ENCODE measurements around the gene CUEDC1.

Gene CUEDC1

DNA sequence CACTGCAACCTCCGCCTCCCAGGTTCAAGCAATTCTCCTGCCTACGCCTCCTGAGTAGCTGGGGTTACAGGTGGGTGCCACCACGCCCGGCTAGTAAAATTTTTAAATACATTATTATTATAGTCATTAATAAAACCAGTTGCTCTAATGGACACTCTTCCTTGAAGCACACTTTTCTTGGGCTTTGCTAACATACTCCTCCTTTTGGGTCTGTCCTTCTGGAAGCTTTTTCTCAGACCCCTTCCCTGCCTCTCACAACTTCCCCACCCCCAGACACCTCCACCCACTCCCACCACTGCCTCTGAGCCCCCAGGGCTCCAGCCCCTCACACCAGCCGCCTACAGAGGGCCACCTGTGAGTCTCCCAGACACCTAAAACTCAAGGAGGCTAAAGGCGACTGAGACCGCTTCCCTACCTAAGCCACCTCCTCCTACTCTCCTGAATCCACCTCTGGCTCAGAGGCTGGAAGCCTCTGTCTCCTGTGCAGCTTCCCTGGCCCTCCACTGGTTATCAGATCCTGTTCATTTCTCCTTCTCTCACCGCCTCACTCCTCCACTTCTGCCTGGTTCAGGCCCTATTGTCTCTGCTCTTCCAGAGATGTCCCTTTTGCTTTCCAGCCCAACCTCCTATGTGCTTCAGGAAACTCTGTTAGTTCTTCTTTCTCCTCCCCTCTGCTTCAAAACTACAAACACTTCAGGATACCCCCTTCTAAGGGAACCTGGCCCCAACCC, 2.1 kb upstream of the CUEDC1 start:
- no peak for DNase-seq (ENCODE audit: low read depth)

DNA sequence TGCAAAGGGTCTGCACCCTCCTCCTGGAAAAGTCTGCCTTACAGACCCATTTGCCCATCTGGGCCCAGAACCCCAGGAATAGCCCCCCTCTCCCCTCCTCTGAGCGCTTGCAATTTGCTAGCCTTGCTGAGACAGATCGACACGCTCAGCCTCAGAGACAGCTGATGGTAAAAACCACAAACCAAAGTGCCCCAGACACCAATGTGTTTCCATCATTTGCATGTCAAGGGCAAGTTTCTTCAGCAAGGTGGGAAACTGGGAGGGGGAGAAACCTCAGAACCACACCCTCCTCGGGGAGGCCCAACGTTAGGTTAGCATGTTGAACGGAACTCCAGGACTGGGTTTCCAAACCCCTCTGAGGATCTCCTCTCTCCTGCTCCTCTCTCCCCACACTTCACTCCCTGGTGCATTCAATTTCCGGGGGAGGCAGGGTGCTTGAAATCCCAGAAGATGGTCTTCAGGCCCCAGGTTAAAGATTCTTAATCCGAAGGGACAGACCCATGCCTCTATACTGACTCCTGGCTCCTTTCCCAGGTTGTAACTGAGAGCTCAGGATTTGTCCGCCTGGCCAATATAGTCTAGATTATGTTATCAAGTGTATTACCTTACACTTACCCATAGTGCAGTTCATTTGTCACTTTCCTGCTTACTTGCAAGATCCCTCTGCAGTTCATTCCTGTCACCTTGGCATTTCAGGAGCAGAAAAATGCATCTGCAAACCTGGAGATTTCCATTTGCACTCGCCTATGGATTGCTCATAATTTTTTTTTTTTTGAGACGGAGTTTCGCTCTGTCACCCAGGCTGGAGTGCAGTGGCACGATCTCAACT, 1.3 kb upstream of the CUEDC1 start:
- no peak for DNase-seq (ENCODE audit: low read depth)

DNA sequence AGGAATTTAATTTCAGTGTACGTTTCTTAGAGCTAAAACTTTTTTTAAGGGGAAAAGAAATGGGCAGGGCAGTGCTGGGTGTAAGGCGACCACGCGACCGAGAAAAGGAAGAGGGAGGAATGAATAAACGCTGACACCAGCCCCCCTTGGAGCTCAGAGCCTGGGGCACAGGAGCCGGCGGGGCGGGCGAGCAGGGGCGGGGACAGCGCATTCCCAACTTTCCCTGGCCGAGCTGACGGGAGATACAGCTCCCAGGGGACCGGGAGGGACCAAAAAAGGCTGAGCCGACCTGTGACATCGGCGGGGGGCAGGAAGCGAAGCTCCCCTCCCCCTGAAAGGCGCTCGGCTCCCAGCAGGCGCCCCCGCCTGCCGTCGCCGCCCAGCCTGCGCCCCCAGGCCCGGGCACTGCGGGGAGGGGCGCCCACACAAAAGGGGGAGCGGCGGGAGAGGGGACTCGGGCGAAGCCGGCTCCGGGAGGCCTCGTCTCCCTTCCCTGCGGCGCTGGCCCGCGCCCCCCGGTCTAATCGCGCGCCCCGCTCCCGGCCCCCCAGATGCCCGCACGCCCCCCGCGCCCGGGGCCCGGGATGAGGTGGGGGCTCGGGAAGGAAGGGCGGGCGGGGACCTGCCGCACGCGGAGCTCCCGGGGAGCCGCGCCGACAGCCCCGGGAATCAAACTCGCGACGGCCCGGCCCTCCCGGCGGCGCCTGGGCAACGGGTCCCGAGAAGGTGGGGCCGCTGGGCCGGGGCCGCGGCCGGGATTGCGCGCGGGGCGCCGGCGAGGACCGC, 622 bp downstream of the CUEDC1 start:
- no peak for DNase-seq (ENCODE audit: low read depth)

DNA sequence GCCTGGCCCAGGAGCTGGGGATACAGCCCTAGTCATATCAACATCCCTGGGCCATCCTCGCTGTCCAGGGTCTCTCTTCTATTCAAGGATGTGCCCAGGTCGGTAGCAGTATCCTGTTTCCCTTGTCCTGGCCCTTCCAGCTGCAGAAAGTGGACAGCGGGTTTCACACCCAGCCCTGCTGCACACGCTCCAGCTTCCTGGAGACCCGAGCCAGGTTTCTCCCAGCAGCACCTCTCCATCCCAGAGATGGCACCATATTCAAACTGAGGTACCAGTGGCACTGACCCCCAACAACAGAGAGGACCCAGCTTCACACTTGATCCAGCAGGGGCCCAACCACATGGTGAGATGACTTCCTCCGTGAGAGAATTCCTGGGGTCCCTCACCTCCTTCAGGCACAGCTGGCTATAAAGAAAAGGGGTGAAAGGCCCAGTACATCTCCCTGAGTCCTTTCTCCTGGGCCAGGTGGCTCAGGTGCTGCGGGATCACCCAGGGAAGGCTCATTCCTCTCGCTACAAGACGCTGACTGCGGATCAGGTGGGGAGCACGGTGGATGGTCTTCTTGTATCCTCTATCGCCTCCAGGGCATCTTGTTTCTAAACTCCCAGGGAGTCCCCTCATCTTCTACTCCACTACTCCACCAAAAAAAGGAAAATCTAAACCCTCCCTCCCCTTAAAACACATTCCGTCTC, 1.4 kb downstream of the CUEDC1 start:
- DNase-seq (ENCODE audit: low read depth): no peak

DNA sequence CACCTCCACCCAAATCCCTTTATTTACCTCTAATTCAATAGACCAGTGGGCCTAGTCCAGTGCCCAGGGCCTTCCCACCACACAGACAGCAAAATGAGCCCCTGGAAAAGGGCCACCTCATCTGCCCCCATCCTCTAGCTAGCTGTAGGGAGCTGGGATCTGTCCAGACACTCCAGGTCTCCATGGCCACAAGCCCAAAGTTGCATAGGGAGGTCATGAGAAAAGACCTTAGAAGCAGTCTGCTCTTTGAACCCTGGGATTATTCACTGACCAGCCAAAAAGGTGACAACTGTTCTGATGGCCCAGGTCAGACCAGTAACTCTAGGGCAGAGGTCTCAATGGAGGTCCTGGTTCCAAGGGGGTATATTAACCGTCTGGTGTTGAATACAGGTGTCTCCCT, 2.0 kb downstream of the CUEDC1 start:
- DNase-seq (ENCODE audit: low read depth): no peak

DNA sequence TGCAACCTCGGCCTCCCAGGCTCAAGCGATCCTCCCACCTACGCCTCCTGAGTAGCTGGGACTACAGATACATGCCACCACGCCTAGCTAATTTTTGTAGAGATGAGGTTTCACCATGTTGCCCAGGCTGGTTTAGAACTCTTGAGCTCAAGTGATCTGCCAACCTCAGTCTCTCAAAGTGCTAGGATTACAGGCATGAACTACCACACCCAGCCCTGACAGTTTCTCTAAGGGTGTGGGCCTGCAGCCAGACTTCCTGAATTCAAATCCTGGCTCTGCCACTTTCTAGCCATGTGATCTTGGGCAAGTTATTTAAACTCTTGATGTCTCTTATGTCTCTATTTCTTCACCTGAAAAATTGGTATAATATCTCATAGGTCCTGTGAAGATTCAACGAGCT, 5.6 kb downstream of the CUEDC1 start:
- DNase-seq (ENCODE audit: low read depth): no peak

DNA sequence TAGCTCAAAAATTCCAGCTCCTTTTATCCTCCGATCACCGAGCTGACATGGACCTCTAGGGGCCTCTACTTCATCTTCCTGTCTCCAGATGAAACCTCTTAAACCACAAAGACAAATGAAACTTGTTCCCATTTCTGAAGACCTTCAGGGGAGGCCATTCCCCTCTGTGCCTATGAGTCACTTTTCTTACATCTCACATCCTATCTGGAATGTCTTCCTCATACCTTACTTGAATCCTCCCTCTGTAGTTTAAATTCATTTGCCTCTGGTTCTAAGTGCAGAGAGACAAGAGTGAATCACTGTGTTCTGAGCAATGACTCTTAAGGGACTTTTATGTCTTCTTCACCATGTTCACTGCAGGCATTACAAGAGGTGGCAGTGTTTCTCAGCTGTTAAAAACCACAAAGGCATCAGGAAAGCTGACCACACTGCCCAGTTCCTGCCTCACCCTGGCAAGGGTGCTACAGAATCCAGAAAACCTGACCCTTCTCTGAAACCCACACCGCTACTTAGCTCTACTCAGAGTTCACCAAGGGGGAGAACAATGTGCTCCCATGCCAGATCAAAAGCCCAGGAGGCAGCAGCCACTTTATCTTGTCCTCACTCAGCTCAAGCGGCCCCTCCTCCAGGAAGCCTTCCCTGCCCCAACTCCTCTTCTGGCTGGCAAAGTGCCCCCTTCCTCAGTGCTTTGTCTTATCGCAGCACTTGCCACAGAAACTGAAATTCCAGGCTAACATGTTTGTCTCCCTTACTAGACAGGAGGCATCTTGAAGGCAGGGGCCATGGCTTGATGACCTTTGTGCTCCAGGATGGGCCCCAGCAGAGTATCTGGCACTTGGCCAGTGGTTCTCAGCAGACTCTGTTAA, 6.4 kb downstream of the CUEDC1 start:
- no peak for DNase-seq (ENCODE audit: low read depth)

DNA sequence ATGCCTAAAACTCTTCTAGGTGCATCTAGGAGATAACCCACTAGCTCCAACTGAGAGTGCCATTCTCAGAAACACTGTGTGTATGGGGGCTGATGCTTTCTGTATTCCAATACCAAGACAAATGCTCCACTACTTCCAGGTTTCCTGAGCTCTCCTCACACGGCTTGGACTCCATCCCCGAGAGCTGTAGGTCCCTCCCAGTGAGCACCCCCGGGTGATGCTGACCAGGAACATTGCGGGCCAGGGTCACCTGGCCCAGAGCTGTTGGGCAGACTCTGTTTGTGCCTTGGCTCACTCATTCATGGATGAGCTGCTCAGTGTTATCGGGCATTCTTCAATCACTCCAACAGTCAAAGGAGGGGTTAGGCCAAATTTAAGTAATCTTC, 7.0 kb downstream of the CUEDC1 start:
- no peak for DNase-seq (ENCODE audit: low read depth)

DNA sequence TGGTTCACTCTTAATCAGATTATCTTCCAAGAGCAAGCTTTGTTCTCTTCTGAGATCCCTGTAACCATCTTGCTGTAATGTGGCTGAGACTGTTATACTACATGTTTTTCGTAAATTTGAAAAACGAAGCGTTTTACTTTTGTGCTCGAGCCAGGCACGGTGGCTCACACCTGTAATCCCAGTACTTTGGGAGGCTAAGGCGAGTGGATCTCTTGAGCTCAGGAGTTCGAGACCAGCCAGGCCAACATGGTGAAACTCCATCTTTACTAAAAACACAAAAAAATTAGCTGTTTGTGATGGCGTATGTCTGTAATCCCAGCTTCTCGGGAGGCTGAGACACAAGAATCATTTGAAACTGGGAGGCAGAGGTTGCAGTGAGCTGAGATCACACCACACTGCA, 7.8 kb downstream of the CUEDC1 start:
- DNase-seq (ENCODE audit: low read depth): no peak

DNA sequence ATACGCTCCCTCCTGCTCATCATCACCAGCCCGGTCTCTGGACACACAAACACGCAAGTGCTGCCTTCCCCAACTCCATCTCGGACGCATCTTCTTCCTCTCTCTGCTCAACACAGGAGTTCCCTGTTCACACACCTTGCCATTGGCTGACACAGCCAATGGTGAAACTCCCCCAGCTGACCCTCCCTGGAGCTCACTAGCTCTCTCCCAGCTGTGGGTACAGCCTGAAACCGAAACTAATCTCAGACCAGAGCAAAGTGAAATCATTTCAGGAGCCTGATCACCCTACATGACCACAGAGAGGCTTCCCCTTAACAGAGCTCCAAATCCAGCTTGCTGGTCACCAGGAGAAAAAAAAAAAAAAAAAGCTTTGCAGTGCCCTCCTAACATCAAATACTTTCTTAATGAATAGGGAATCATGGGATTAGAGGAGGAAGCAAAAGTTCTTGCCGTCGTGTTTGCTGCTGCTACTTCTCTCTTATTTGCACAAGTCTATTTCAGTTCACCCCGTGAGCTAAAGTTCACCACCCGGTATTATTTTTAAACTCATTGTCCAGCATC, 8.3 kb downstream of the CUEDC1 start:
- DNase-seq (ENCODE audit: low read depth): no peak

DNA sequence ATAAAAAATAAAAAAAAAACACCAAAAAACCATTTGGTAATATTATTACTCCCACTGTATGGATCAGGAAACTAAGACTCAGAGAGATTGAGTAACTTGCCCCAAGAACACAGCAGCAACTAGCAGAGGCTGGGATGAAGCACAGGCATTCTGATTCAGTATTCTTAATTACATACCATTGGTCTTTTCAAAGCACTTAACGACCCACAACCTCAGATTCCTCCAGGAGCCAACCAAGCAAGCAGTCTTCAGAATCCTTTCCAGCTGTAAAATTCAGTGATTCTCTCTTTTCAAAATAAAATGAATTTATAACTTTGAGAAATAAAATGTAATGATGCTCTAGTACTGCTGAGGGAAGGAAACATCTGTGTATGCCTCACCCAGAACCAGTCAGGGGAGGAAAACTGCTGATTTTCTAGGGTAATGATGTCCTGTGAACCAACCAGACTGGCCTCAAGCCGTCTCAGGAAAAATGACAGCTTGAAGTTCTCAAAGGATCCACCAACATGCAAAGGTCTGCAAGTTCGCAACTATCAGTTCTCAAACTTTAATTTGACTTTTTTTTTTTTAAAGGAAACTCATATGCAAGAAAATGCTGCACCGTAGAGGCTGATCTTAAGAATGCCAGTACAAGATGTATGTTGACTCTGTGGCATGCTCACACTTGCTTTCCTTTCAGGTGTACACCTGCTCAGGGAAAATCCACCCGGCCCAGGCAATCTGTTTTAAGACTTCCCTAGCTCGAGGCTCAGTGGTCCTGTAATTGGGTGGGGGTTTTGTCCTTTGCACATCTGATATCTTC, 9.0 kb downstream of the CUEDC1 start:
- no peak for DNase-seq (ENCODE audit: low read depth)

DNA sequence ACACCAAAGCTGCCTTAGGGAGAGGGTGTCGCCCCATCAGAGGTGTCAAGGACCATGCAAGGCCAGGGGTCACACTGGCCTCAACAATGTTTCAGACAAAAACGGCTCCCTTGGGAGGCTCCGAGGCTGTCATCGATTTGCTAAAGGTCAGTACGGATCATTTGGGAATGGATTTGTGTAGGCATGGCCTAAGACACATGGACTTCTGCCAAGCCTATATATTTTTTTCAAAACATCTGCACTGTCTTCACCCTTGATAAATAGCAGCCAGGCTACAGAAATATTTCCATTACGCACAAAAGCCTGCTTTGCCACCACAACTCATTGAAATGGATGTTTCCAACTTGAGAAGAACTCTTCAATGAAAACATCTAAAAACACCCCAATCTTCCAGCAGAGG, 10.3 kb downstream of the CUEDC1 start:
- no peak for DNase-seq (ENCODE audit: low read depth)

DNA sequence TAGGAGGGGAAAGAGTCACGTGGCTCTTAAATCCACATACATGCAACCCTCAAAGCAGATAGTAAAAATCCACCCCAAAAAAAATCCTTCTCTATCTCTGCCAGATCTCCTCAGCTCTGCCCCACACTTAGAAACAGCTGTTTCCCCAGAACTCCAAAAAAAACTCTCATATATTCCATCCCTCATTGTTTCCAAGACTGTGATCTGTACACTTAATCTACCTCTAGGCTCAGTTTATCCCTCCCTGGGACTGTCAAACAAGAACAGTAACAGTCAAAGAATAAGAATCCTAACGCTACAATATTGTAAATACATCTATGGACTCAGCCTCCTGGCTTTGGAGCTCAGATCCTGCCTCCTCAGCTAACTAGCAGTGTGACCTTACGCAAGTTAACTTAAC, 11.6 kb downstream of the CUEDC1 start:
- DNase-seq (ENCODE audit: low read depth): no peak

DNA sequence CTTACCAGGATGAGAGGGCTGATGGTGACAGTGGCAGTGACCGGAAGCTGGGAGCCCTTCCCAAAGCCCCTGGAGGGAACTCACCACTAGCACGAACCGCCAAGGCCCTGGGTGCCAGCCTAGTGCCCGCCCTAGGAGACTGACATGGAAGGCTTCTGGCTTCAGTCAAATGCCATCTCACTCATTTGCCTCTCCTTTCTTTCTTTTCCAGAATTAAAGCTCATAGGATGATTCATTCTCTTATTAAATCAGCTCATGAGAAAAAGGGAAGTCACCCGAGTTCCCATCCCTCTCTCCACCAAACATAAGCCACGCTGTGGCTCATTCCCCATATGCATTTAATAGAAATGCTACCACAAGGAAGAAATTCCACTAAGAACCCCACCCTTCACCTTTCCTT, 12.1 kb downstream of the CUEDC1 start:
- no peak for DNase-seq (ENCODE audit: low read depth)

DNA sequence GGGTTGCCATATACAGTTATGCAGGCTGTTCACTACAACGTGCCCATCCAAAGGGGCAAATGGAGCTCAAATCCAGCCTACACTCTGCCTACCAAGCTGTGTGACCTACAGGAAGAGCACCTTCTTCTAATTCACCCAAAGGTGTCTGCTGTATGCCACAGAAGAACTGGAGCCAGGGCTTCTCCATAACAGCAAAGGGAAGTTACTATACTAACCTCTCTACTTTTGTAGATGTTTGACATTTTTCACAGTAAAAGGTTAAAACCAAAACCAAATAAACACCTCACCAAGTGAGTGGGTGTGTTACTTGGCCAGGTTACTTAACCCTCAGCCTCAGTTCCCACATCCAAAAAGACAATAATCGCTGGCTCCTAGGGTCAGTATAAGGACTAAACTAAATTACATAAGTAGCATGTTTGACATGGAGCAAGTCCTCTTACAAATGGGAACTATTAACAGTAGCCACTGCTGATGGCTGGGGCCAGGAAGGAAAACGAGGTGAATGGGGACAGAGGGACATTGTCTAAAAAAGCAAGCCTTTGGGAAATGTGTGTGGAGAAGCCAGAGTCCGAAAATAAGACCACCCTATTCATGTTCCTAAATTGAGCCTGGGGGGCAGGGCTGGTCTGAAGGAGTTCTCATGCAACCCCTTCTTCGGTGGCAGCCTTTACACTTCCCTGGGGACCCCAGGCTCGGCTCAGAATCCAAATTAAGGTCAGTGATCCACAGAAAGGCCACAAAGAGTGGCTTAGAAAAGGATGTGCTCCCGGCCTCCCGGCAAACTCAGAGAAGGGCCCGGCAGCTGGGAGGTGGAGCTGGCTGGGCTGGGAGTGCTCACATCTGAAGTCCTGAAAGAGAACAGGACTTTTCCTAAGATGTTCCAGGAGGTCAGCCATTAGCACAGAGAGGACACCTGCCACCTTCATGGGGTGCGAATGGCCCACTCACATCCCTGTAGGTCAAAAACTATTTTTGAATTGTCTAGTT, 13.5 kb downstream of the CUEDC1 start:
- DNase-seq (ENCODE audit: low read depth): no peak

DNA sequence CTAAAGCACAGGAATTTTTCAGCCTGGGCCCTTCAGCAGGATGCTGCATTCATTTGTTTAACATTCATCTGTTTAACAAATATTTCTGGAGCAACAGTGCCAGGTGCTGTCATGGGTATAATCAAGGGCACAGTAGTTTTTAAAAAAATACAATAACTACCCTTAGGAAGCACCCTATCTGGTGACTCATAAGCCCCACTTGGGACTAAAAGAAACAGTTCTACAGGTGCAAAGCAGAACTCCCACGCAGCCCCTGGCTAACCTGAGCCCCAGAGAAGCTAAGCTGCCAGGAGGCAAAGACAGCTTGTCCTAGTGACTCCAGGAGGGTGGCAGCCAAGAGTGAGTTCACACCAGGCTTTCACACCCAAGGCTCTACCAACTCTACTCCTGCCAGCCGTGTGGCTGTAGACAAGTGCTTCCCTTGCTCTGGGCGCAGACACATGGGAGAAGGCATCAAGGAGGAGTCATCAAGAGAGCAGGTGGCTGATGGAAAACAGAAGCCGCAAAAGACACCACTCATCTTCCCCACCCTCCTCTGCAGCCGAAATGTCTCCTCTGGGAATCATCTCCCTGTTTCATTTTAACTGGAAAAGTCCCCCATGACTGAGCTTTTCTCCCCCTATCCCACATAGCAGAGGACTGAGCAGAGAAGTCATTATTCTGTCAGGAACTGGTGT, 14.4 kb downstream of the CUEDC1 start:
- DNase-seq (ENCODE audit: low read depth): no peak

DNA sequence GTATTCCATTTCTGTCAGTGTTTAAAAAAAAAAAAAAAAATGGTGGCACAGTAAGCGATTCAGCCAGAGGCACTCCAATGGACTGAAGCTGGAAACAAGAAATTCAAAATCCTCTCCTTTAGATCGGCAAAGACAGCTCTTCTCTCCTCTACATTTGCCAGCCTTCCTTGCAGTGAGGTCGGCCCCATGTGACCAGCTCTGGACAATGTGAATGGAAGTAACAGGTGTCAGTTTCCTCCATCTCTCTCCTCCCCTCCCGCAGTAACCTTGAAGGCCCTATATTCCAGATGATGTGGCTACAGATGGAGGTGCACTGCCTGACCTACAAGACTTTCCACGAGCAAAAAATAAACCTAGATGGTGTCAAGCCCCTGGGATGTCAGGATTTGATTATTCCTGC, 15.0 kb downstream of the CUEDC1 start:
- DNase-seq (ENCODE audit: low read depth): no peak

DNA sequence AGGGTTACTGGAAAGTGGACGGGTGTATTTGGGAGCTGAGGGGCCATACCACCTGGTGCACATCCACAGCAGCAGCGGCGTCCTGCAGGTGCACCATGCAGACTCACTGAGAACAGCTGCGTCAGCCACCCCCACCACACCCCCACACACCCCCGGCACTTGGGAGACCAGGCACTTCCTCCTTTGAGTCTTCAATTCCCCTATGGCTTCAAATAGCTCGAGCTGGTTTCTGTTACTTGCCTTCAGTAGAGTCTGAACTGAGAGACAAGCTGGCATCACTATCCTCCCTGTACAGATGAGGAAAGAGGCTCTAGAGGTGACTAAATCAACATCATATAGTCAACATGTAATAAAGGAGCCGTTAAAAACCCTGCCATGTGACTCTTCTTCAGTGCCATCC, 15.4 kb downstream of the CUEDC1 start:
- no peak for DNase-seq (ENCODE audit: low read depth)

Data from stimulated activated CD8-positive, alpha-beta memory T cell treated with anti-CD3 and anti-CD28 coated beads, Interleukin-7, amount 100 ng/mL, for 24 hours (primary cell).